ENCODE results near the gene PRKG1. TPM values are rescaled to one million over a fixed set of nuclear protein-coding genes. Genes with fewer than 3 reads are reported as not detected.
"Not testable (repeated sequence)": the region's sequence is repeated elsewhere in the genome, so short reads cannot be mapped to it uniquely, and the experiment has no call there.

Gene PRKG1
- polyA plus RNA-seq, 2 donors: 0.84 to 0.87 TPM

DNA sequence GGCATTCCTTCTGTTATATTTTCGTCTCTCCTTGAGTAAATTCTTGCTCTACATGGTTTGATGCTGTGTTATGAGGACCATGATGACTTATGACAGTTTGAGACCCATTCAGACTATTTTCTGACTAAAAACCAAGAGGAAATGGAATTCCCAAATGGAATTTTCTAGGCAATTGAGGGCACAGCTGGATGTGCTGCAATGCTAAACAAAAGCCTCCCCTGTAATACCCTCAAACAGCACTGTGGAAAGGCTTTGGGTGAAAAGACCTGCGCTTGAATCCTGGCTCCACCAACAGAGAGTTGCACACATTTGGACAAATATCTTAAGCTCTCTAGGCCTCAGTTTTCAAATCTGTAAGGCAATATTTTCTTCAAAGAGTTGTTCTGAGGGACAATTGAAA, 129.1 kb downstream of the PRKG1 start:
- Histone ChIP-seq H3K4me1 (ENCODE audit: control insufficient read depth in 2 of 2, insufficient read depth in 2 of 2, low read length in 1 of 2) (no peaks in the 10 kb centered on the region), H3K27me3 (ENCODE audit: control insufficient read depth in 1 of 2, insufficient read depth in 2 of 2, low read length in 2 of 2) (no peaks in the 10 kb centered on the region), H3K9me3 (ENCODE audit: control insufficient read depth in 2 of 2, insufficient read depth in 1 of 2, low read depth in 1 of 2, low read length in 1 of 2) (no peaks in the 10 kb centered on the region), H3K36me3 (ENCODE audit: control insufficient read depth in 2 of 2, insufficient read depth in 2 of 2, low read length in 1 of 2) (no peaks in the 10 kb centered on the region), H3K27ac (ENCODE audit: low read depth in 2 of 2, low read length in 1 of 2) (no peak overlapping the region), H3K4me3 (ENCODE audit: low read depth in 1 of 2, low read length in 2 of 2) (no peak overlapping the region)
- WGBS, 2 donors: 82 to 92% methylated on average over 2 of the region's 2 CpGs

DNA sequence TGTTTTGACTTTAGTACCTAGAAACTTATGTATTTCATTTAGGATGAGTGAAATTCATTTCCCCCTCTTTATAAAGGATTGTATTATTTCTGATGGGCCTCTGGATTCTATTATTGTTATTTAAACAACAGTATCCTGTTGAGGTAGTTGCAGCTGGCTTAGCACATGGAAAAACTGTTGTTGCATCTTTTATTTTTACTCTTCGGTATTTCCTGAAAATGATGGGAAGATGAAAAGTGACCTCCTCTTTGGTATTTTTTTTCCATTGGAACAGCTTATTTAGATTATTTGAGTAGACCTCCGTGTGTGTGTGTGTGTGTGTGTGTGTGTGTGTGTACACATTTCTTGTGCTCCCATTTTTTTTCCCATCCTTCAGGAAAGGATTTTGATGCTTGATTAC, 129.8 kb downstream of the PRKG1 start:
- H3K4me3 ChIP-seq (ENCODE audit: low read depth in 1 of 2, low read length in 2 of 2): no peak overlapping the region
- no peaks in the 10 kb centered on the region for H3K9me3 ChIP-seq (ENCODE audit: control insufficient read depth in 2 of 2, insufficient read depth in 1 of 2, low read depth in 1 of 2, low read length in 1 of 2)
- 46 to 73% methylated on average over 2 of the region's 2 CpGs for WGBS, 2 donors
- no peak overlapping the region for H3K27ac ChIP-seq (ENCODE audit: low read depth in 2 of 2, low read length in 1 of 2)
- no peaks in the 10 kb centered on the region for H3K36me3 ChIP-seq (ENCODE audit: control insufficient read depth in 2 of 2, insufficient read depth in 2 of 2, low read length in 1 of 2)
- H3K4me1 ChIP-seq (ENCODE audit: control insufficient read depth in 2 of 2, insufficient read depth in 2 of 2, low read length in 1 of 2): no peaks in the 10 kb centered on the region
- no peaks in the 10 kb centered on the region for H3K27me3 ChIP-seq (ENCODE audit: control insufficient read depth in 1 of 2, insufficient read depth in 2 of 2, low read length in 2 of 2)

- Histone ChIP-seq H3K4me1 (ENCODE audit: control insufficient read depth in 2 of 2, insufficient read depth in 2 of 2, low read length in 1 of 2) (no peaks in the 10 kb centered on the region), H3K36me3 (ENCODE audit: control insufficient read depth in 2 of 2, insufficient read depth in 2 of 2, low read length in 1 of 2) (no peaks in the 10 kb centered on the region), H3K27ac (ENCODE audit: low read depth in 2 of 2, low read length in 1 of 2) (no peak overlapping the region), H3K27me3 (ENCODE audit: control insufficient read depth in 1 of 2, insufficient read depth in 2 of 2, low read length in 2 of 2) (no peaks in the 10 kb centered on the region), H3K9me3 (ENCODE audit: control insufficient read depth in 2 of 2, insufficient read depth in 1 of 2, low read depth in 1 of 2, low read length in 1 of 2) (no peaks in the 10 kb centered on the region), H3K4me3 (ENCODE audit: low read depth in 1 of 2, low read length in 2 of 2) (no peak overlapping the region)
These were observed 130.4 kb downstream of the PRKG1 start for GRCh38 chr10:51204701-51205100.

- WGBS, 2 donors: 74 to 78% methylated on average over 1 of the region's 1 CpG
- Histone ChIP-seq H3K27me3 (ENCODE audit: control insufficient read depth in 1 of 2, insufficient read depth in 2 of 2, low read length in 2 of 2) (no peaks in the 10 kb centered on the region), H3K36me3 (ENCODE audit: control insufficient read depth in 2 of 2, insufficient read depth in 2 of 2, low read length in 1 of 2) (no peaks in the 10 kb centered on the region), H3K4me1 (ENCODE audit: control insufficient read depth in 2 of 2, insufficient read depth in 2 of 2, low read length in 1 of 2) (no peaks in the 10 kb centered on the region), H3K9me3 (ENCODE audit: control insufficient read depth in 2 of 2, insufficient read depth in 1 of 2, low read depth in 1 of 2, low read length in 1 of 2) (no peaks in the 10 kb centered on the region), H3K4me3 (ENCODE audit: low read depth in 1 of 2, low read length in 2 of 2) (no peak overlapping the region), H3K27ac (ENCODE audit: low read depth in 2 of 2, low read length in 1 of 2) (no peak overlapping the region)
These were observed 132.2 kb downstream of the PRKG1 start for GRCh38 chr10:51206500-51206899.

DNA sequence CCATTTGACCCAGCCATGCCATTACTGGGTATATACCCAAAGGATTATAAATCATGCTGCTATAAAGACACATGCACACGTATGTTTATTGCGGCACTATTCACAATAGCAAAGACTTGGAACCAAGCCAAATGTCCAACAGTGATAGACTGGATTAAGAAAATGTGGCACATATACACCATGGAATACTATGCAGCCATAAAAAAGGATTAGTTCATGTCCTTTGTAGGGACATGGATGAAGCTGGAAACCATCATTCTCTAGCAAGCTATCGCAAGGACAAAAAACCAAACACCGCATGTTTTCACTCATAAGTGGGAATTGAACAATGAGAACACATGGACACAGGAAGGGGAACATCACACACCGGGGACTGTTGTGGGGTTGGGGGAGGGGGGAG, 138.7 kb downstream of the PRKG1 start:
- not testable (repeated sequence) for H3K27ac ChIP-seq (ENCODE audit: low read depth in 2 of 2, low read length in 1 of 2); H3K4me3 ChIP-seq (ENCODE audit: low read depth in 1 of 2, low read length in 2 of 2); H3K36me3 ChIP-seq (ENCODE audit: control insufficient read depth in 2 of 2, insufficient read depth in 2 of 2, low read length in 1 of 2); H3K4me1 ChIP-seq (ENCODE audit: control insufficient read depth in 2 of 2, insufficient read depth in 2 of 2, low read length in 1 of 2); H3K9me3 ChIP-seq (ENCODE audit: control insufficient read depth in 2 of 2, insufficient read depth in 1 of 2, low read depth in 1 of 2, low read length in 1 of 2); H3K27me3 ChIP-seq (ENCODE audit: control insufficient read depth in 1 of 2, insufficient read depth in 2 of 2, low read length in 2 of 2)
- 94 to 97% methylated on average over 3 of the region's 5 CpGs for WGBS, 2 donors

DNA sequence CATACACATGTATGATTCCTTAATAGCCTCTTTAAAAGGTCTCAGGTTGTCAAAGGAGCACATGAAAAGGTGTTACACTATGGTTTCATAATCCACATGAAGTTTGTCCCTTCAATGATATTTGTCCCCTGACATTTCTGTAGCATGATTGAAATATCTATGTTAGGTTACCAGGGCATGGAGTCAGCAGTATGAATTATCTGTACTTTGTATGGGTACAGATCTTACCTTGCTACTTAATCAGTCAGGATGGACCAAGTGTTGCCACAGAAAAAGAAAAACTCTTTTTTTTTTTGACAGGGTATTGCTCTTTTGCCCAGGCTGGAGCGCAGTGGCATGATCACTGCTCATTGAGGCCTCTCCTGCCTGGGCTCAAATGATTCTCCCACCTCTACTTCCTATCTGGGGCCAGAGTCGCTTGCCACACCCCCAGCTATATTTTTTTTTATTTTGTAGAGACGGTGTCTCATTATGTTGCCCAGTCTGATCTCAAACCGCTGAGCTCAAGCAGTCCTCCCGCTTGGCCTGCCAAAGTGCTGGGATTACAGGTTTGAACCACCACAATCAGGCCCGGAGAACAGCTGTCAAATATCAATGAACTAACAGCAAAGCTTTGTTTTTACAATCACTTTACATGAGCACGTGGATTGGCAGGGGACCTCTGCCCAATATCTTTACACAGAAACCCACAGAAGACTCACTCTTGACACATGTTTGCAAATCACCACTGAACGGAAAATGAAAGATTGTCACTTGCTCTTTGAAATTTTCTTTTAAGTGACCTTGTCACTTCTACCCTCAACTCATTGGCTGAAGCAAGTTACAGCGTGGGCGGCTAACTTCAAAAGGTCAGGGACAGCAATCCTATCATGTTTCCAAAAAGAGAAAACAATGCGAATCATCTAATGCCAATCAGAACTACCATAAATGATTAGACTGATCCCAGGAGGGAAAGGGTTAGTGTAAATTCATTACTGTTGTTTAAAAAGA, 140.2 kb downstream of the PRKG1 start:
- no peak overlapping the region for H3K4me3 ChIP-seq (ENCODE audit: low read depth in 1 of 2, low read length in 2 of 2)
- H3K4me1 ChIP-seq (ENCODE audit: control insufficient read depth in 2 of 2, insufficient read depth in 2 of 2, low read length in 1 of 2): no peaks in the 10 kb centered on the region
- H3K36me3 ChIP-seq (ENCODE audit: control insufficient read depth in 2 of 2, insufficient read depth in 2 of 2, low read length in 1 of 2): no peaks in the 10 kb centered on the region
- H3K27ac ChIP-seq (ENCODE audit: low read depth in 2 of 2, low read length in 1 of 2): no peak overlapping the region
- H3K27me3 ChIP-seq (ENCODE audit: control insufficient read depth in 1 of 2, insufficient read depth in 2 of 2, low read length in 2 of 2): no peaks in the 10 kb centered on the region
- H3K9me3 ChIP-seq (ENCODE audit: control insufficient read depth in 2 of 2, insufficient read depth in 1 of 2, low read depth in 1 of 2, low read length in 1 of 2): no peaks in the 10 kb centered on the region
- WGBS, 2 donors: 61 to 68% methylated on average over 11 of the region's 11 CpGs

- H3K36me3 ChIP-seq (ENCODE audit: control insufficient read depth in 2 of 2, insufficient read depth in 2 of 2, low read length in 1 of 2): no peaks in the 10 kb centered on the region
- no peaks in the 10 kb centered on the region for H3K4me1 ChIP-seq (ENCODE audit: control insufficient read depth in 2 of 2, insufficient read depth in 2 of 2, low read length in 1 of 2)
- no peak overlapping the region for H3K4me3 ChIP-seq (ENCODE audit: low read depth in 1 of 2, low read length in 2 of 2)
- H3K27me3 ChIP-seq (ENCODE audit: control insufficient read depth in 1 of 2, insufficient read depth in 2 of 2, low read length in 2 of 2): no peaks in the 10 kb centered on the region
- WGBS, 2 donors: 68 to 71% methylated on average over 3 of the region's 3 CpGs
- no peaks in the 10 kb centered on the region for H3K9me3 ChIP-seq (ENCODE audit: control insufficient read depth in 2 of 2, insufficient read depth in 1 of 2, low read depth in 1 of 2, low read length in 1 of 2)
- H3K27ac ChIP-seq (ENCODE audit: low read depth in 2 of 2, low read length in 1 of 2): no peak overlapping the region
These were observed 141.9 kb downstream of the PRKG1 start for GRCh38 chr10:51215951-51216834.

DNA sequence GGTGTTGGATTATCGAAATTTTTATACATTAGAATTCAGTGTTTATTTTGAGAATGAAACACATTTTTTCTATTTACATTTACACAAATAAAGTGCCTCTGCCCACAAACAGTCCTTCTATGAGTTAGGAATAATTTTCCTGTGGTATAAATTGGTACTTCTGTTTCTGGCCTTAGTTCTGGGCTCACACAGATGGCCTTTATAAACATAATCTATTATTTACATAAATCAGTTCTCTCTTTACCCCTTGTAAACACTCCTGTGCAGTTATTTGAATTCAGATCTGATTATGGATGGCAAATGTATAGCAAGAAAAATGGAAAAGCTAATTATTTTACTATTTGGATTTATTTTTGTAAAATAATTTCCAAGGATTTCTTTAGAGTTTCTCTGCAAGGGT, 143.2 kb downstream of the PRKG1 start:
- Histone ChIP-seq H3K36me3 (ENCODE audit: control insufficient read depth in 2 of 2, insufficient read depth in 2 of 2, low read length in 1 of 2) (no peaks in the 10 kb centered on the region), H3K27me3 (ENCODE audit: control insufficient read depth in 1 of 2, insufficient read depth in 2 of 2, low read length in 2 of 2) (no peaks in the 10 kb centered on the region), H3K27ac (ENCODE audit: low read depth in 2 of 2, low read length in 1 of 2) (no peak overlapping the region), H3K4me1 (ENCODE audit: control insufficient read depth in 2 of 2, insufficient read depth in 2 of 2, low read length in 1 of 2) (no peaks in the 10 kb centered on the region), H3K9me3 (ENCODE audit: control insufficient read depth in 2 of 2, insufficient read depth in 1 of 2, low read depth in 1 of 2, low read length in 1 of 2) (no peaks in the 10 kb centered on the region), H3K4me3 (ENCODE audit: low read depth in 1 of 2, low read length in 2 of 2) (no peak overlapping the region)
- WGBS, 2 donors: 63 to 72% methylated on average over 1 of the region's 1 CpG

- Histone ChIP-seq H3K4me1 (ENCODE audit: control insufficient read depth in 2 of 2, insufficient read depth in 2 of 2, low read length in 1 of 2) (no peaks in the 10 kb centered on the region), H3K36me3 (ENCODE audit: control insufficient read depth in 2 of 2, insufficient read depth in 2 of 2, low read length in 1 of 2) (no peaks in the 10 kb centered on the region), H3K4me3 (ENCODE audit: low read depth in 1 of 2, low read length in 2 of 2) (no peak overlapping the region), H3K9me3 (ENCODE audit: control insufficient read depth in 2 of 2, insufficient read depth in 1 of 2, low read depth in 1 of 2, low read length in 1 of 2) (no peaks in the 10 kb centered on the region), H3K27me3 (ENCODE audit: control insufficient read depth in 1 of 2, insufficient read depth in 2 of 2, low read length in 2 of 2) (no peaks in the 10 kb centered on the region), H3K27ac (ENCODE audit: low read depth in 2 of 2, low read length in 1 of 2) (no peak overlapping the region)
- WGBS, 2 donors: 64 to 71% methylated on average over 5 of the region's 5 CpGs
These were observed 150.4 kb downstream of the PRKG1 start for GRCh38 chr10:51224671-51225161.

All from esophagus (tissue), 2 donors.